ENCODE data around the gene KLHL2.
A peak's percentile ranks its signal among the peaks of the same experiment; 100 is the strongest.
"Not testable (repeated sequence)": the region's sequence is repeated elsewhere in the genome, so short reads cannot be mapped to it uniquely, and the experiment has no call there.

The KLHL2 gene

GRCh38 chr4:165203541-165204461, 3.6 kb upstream of the KLHL2 start:
- peak; percentile 2 for DNase-seq

GRCh38 chr4:165204462-165204830, 2.9 kb upstream of the KLHL2 start:
- DNase-seq = peak; percentile 24

- no peak for DNase-seq
Measured at GRCh38 chr4:165207016-165207430, 338 bp upstream of the KLHL2 start.

- DNase-seq = peak; percentile 19
Measured at GRCh38 chr4:165208221-165208652, 876 bp downstream of the KLHL2 start.

GRCh38 chr4:165208741-165209388, 1.5 kb downstream of the KLHL2 start:
- peak; percentile 34 for DNase-seq

- no peak for DNase-seq
Measured at GRCh38 chr4:165209796-165210195, 2.4 kb downstream of the KLHL2 start.

- DNase-seq = no peak
Measured at GRCh38 chr4:165210566-165210965, 3.2 kb downstream of the KLHL2 start.

- not testable (repeated sequence) for DNase-seq
Measured at GRCh38 chr4:165212647-165213046, 5.3 kb downstream of the KLHL2 start.

GRCh38 chr4:165213404-165213803, 6.0 kb downstream of the KLHL2 start:
- DNase-seq = not testable (repeated sequence)

GRCh38 chr4:165213991-165214709, 6.8 kb downstream of the KLHL2 start:
- not testable (repeated sequence) for DNase-seq

GRCh38 chr4:165215034-165215751, 7.8 kb downstream of the KLHL2 start:
- DNase-seq = peak; percentile 54

- DNase-seq = not testable (repeated sequence)
Measured at GRCh38 chr4:165215761-165216487, 8.6 kb downstream of the KLHL2 start.

GRCh38 chr4:165217325-165217724, 10.0 kb downstream of the KLHL2 start:
- DNase-seq = no peak

- not testable (repeated sequence) for DNase-seq
Measured at GRCh38 chr4:165221306-165221705, 13.9 kb downstream of the KLHL2 start.

- not testable (repeated sequence) for DNase-seq
Measured at GRCh38 chr4:165221993-165222650, 14.8 kb downstream of the KLHL2 start.

GRCh38 chr4:165222651-165222994, 15.3 kb downstream of the KLHL2 start:
- DNase-seq = peak; percentile 1

- DNase-seq = not testable (repeated sequence)
Measured at GRCh38 chr4:165227401-165227800, 20.0 kb downstream of the KLHL2 start.

- DNase-seq = not testable (repeated sequence)
Measured at GRCh38 chr4:165229490-165230200, 22.3 kb downstream of the KLHL2 start.

- DNase-seq = not testable (repeated sequence)
Measured at GRCh38 chr4:165232623-165233433, 25.5 kb downstream of the KLHL2 start.

- no peak for DNase-seq
Measured at GRCh38 chr4:165234766-165235165, 27.4 kb downstream of the KLHL2 start.
